PFSK-1 (cell line): Measurements from ENCODE around the gene RNMT.

ENCODE experiments used
- FOXP2 ChIP-seq: optimal IDR thresholded peaks from 2 replicates; pipeline ENCODE3; 2011; ENCODE audit warnings: borderline replicate concordance, control low read depth, inconsistent platforms; ENCODE audit not compliant: insufficient read depth; ENCODE audit errors: extremely low read length, extremely low read depth
- POLR2AphosphoS5 ChIP-seq: IDR thresholded peaks from 2 replicates; pipeline ENCODE4 v1.6.1; 2012; ENCODE audit warnings: low read depth, mild to moderate bottlenecking, control low read depth, low read length, moderate library complexity
- SIN3A ChIP-seq: IDR thresholded peaks from 2 replicates; pipeline ENCODE4 v1.6.1; 2012; ENCODE audit warnings: mild to moderate bottlenecking, low read length, moderate library complexity, borderline replicate concordance; ENCODE audit not compliant: insufficient read depth
- TAF1 ChIP-seq: IDR thresholded peaks from 2 replicates; pipeline ENCODE4 v1.6.1; 2012; ENCODE audit warnings: low read length, control low read depth, borderline replicate concordance; ENCODE audit not compliant: insufficient read depth
- TF ChIP-seq, protein P1 (sequence below), 2 experiments: IDR thresholded peaks; 2 replicates each; pipeline versions ENCODE4 v1.6.1 to v1.8.0; 2011 to 2012; ENCODE audit warnings: low read depth in 2 of 2, low read length in 2 of 2, control low read depth in 1 of 2, inconsistent platforms in 1 of 2, mild to moderate bottlenecking in 1 of 2, moderate library complexity in 1 of 2; ENCODE audit not compliant: insufficient read depth in 1 of 2

Gene RNMT

DNA sequence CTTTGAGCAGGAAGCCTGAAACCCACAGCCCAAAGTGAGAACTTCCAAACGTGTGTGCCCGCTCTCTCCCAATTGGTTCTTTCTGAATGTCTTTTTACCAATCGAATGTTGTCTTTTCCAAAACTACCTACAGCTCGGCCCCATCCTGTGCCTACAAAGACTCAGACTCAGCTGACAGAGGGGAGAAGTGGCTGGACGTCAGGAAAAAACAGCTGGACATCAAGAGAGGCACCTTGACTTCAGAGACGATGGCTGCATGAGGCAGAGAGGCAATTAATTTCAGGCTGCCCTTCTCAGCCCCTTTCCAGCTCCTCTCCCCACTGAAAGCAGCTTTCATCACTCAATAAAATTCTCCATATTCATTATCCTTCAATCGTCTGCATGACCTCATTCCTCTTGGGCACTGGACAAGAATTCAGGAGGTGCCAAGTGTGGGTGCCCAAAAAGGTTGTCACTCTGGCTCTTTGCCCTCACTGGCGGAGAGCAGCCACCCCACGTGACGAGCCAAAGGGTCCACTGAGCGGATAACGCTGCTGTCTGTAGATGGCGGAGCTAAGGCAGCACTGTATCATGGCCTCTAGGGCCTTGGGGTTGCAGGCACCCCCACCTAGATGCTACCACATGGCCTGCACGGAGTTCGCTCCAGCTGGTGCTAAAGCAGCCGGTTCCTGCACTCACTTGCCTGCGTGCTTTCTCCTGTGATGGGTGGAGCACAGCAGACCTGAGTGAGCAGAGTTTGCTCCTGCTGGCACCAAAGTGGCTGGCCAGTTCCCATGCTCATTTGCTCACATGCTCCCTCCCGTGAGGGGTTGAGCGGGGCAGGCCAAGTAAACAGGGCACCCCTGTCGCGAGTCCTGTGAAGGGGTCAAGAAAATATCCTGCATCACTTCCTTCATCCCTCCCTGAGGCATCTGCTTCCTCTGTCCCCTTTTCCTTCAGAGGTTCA lies 38.0 kb upstream of the RNMT start:
- TF ChIP-seq, protein P1, sequence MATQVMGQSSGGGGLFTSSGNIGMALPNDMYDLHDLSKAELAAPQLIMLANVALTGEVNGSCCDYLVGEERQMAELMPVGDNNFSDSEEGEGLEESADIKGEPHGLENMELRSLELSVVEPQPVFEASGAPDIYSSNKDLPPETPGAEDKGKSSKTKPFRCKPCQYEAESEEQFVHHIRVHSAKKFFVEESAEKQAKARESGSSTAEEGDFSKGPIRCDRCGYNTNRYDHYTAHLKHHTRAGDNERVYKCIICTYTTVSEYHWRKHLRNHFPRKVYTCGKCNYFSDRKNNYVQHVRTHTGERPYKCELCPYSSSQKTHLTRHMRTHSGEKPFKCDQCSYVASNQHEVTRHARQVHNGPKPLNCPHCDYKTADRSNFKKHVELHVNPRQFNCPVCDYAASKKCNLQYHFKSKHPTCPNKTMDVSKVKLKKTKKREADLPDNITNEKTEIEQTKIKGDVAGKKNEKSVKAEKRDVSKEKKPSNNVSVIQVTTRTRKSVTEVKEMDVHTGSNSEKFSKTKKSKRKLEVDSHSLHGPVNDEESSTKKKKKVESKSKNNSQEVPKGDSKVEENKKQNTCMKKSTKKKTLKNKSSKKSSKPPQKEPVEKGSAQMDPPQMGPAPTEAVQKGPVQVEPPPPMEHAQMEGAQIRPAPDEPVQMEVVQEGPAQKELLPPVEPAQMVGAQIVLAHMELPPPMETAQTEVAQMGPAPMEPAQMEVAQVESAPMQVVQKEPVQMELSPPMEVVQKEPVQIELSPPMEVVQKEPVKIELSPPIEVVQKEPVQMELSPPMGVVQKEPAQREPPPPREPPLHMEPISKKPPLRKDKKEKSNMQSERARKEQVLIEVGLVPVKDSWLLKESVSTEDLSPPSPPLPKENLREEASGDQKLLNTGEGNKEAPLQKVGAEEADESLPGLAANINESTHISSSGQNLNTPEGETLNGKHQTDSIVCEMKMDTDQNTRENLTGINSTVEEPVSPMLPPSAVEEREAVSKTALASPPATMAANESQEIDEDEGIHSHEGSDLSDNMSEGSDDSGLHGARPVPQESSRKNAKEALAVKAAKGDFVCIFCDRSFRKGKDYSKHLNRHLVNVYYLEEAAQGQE (IDR thresholded peaks at IDR 0.05; ENCODE audit: insufficient read depth in 1 of 2, low read depth in 2 of 2, low read length in 2 of 2), result no peak
- TF ChIP-seq FOXP2 (no peak), POLR2AphosphoS5 (no peak), SIN3A (no peak), TAF1 (no peak)

DNA sequence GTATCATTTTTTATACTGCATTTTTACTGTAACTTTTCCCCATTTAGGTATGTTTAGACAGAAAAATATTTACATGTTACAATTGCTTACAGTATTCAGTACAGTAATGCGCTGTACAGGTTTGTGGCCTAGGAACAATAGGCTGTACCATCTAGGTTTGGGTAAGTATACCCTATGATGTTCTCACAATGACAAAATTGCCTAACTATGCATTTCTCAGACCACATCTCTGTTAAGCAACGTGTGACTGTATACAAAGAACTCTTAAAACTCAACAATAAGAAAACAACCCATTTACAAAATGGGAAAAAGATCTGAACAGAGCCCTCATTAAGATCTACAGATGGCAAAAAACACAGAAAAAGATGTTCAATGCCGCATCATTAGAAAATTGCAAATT lies 29.5 kb upstream of the RNMT start:
- TF ChIP-seq SIN3A (no peak), POLR2AphosphoS5 (no peak), TAF1 (no peak), FOXP2 (no peak)
- TF ChIP-seq, protein P1 (IDR thresholded peaks at IDR 0.05; ENCODE audit: insufficient read depth in 1 of 2, low read depth in 2 of 2, low read length in 2 of 2), result no peak

DNA sequence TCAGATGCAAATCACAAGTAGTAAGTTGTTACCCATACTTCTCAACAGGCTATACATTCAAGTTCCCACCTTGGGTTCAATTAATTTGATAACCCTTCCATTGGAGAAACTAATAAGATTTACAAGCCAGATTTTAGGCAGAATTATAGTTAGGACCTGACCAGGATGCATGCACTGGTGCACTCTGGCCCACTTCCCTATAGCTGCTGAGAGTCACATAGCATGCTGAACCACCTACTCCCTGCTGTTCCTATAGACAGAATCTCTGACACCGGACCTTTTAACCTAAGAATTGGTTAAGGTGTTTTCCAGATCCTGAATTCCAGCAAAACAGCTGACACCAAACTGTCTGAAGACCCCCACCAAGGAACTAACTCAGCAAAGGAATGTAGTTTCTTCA lies 26.3 kb upstream of the RNMT start:
- TF ChIP-seq, protein P1 (IDR thresholded peaks at IDR 0.05; ENCODE audit: insufficient read depth in 1 of 2, low read depth in 2 of 2, low read length in 2 of 2), result no peak
- TF ChIP-seq SIN3A (no peak), FOXP2 (no peak), POLR2AphosphoS5 (no peak), TAF1 (no peak)

DNA sequence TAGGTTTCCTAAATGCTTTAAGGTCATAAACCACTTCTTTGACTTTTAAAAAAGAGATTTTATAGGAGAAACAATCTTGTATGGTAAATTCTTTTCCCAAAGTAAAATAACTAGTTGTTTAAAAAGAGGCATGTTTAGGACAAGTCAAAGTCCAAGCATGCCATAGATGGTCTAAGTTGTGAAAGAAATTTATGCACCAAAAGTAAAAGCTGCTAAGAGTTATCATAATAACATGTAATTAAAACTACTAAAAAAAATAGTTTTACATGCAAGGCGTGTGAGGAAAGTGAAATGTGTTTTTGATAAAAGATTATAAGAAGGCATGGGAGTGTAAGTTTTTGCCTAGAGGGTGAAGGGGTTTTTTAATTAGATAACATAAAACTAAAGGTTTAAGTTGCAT lies 22.6 kb upstream of the RNMT start:
- TF ChIP-seq TAF1 (no peak), SIN3A (no peak), FOXP2 (no peak), POLR2AphosphoS5 (no peak)
- TF ChIP-seq, protein P1 (IDR thresholded peaks at IDR 0.05; ENCODE audit: insufficient read depth in 1 of 2, low read depth in 2 of 2, low read length in 2 of 2), result no peak
